Cardiac muscle cell (in vitro differentiated cells and primary cell): Measurements from ENCODE around the gene FSTL4. TPM values are rescaled to one million over a fixed set of nuclear protein-coding genes. Genes with fewer than 3 reads are reported as not detected.

Experiments used
- DNase-seq, 2 donors: peaks; one replicate each; pipeline versions ENCODE4 v3.0.0 to v3.0.0-alpha.2; 2010 to 2017; ENCODE audit warnings: low read depth in 1 of 2, low spot score in 1 of 2
- H3K27ac ChIP-seq: fragments of 200-600 bp; sonication (generic); 2 replicates; pipeline ENCODE4 v1.5.1; 2016
- H3K27me3 ChIP-seq: fragments of 200-600 bp; sonication (generic); 2 replicates; pipeline ENCODE4 v1.6.0; 2016; ENCODE audit warnings: control low read depth
- H3K36me3 ChIP-seq: fragments of 200-600 bp; sonication (generic); 2 replicates; pipeline ENCODE4 v1.5.1; 2016; ENCODE audit warnings: control low read depth
- H3K4me1 ChIP-seq: fragments of 200-600 bp; sonication (generic); 2 replicates; pipeline ENCODE4 v1.8.1; 2017; ENCODE audit warnings: low read depth, mild to moderate bottlenecking, mixed run types
- H3K4me3 ChIP-seq: fragments of 200-600 bp; sonication (generic); 2 replicates; pipeline ENCODE4 v1.5.1; 2016; ENCODE audit warnings: mild to moderate bottlenecking
- H3K9me3 ChIP-seq: fragments of 200-600 bp; sonication (generic); 2 replicates; pipeline ENCODE4 v1.5.1; 2017; ENCODE audit warnings: low read depth, mild to moderate bottlenecking, control low read depth
- polyA plus RNA-seq: library from polyadenylated mRNA; unstranded; fragments of >200 nt; fragmentation: Nextera tagmentation; extraction: Ambion mirVana; gene quantifications from 2 replicates; pipeline ENCODE4 v1.2.1, GENCODE V29; 2016
- total RNA-seq: library from RNA; depleted of rRNA; stranded (reverse); fragments of >200 nt; gene quantifications from 2 replicates; pipeline ENCODE4 v1.2.3, GENCODE V29; 2016
- TF ChIP-seq, protein P1 (sequence below): IDR thresholded peaks from 2 replicates; pipeline ENCODE4 v1.5.1; 2012; ENCODE audit warnings: low read depth, mild to moderate bottlenecking, low read length

FSTL4 gene
- total and polyA plus RNA-seq, 2 experiments from 2014 or later: 0.06 TPM; not detected in 1

DNA sequence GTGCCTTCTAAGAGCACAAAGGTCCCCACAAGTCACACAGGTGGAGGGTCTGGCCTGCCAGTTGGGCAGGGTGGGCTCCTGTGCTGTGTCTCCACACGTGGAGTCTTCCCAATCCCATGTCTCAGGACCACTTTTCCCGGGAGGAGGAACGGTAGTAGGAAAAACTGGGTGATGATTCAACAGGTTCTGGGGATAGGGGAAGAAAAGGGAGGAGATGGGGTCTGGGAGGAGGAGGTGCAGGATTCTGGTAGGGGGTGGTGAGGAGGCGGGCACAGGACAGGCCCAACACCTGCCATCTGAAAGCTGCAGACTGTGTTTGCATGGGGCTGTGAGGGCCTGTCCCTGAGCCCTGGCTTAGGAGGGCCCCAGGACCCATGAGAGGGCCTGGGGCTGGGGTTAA, 345.4 kb downstream of the FSTL4 start:
- no peaks in the 10 kb centered on the region for H3K27me3 ChIP-seq
- no peak overlapping the region for H3K27ac ChIP-seq
- no peak for DNase-seq
- TF ChIP-seq, protein P1, sequence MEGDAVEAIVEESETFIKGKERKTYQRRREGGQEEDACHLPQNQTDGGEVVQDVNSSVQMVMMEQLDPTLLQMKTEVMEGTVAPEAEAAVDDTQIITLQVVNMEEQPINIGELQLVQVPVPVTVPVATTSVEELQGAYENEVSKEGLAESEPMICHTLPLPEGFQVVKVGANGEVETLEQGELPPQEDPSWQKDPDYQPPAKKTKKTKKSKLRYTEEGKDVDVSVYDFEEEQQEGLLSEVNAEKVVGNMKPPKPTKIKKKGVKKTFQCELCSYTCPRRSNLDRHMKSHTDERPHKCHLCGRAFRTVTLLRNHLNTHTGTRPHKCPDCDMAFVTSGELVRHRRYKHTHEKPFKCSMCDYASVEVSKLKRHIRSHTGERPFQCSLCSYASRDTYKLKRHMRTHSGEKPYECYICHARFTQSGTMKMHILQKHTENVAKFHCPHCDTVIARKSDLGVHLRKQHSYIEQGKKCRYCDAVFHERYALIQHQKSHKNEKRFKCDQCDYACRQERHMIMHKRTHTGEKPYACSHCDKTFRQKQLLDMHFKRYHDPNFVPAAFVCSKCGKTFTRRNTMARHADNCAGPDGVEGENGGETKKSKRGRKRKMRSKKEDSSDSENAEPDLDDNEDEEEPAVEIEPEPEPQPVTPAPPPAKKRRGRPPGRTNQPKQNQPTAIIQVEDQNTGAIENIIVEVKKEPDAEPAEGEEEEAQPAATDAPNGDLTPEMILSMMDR: no peak
- H3K4me1 ChIP-seq: no peaks in the 10 kb centered on the region
- H3K4me3 ChIP-seq: no peak overlapping the region
- H3K9me3 ChIP-seq: no peaks in the 10 kb centered on the region
- H3K36me3 ChIP-seq: no peaks in the 10 kb centered on the region

DNA sequence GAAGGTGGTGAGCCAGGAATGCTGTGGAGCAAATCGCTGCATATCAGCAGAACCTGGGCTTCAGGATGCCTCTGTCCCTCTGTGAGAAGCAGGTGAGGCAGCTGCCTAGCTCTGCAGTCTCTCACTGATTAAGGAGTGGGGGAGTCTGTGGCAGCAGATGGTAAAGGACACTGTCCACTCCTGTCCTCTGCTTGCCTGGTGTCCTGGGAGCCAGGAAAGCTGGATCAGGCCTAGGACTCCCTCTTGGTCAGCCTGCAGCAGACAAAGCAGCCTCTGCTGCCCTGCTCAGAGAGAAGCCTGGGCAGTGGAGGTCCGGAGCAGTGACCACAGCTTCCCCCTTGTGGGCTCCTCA, 345.8 kb downstream of the FSTL4 start:
- no peak overlapping the region for H3K27ac ChIP-seq
- H3K9me3 ChIP-seq: no peaks in the 10 kb centered on the region
- H3K4me3 ChIP-seq: no peak overlapping the region
- no peaks in the 10 kb centered on the region for H3K36me3 ChIP-seq
- no peaks in the 10 kb centered on the region for H3K27me3 ChIP-seq
- H3K4me1 ChIP-seq: no peaks in the 10 kb centered on the region
- no peak for DNase-seq
- TF ChIP-seq, protein P1: no peak

DNA sequence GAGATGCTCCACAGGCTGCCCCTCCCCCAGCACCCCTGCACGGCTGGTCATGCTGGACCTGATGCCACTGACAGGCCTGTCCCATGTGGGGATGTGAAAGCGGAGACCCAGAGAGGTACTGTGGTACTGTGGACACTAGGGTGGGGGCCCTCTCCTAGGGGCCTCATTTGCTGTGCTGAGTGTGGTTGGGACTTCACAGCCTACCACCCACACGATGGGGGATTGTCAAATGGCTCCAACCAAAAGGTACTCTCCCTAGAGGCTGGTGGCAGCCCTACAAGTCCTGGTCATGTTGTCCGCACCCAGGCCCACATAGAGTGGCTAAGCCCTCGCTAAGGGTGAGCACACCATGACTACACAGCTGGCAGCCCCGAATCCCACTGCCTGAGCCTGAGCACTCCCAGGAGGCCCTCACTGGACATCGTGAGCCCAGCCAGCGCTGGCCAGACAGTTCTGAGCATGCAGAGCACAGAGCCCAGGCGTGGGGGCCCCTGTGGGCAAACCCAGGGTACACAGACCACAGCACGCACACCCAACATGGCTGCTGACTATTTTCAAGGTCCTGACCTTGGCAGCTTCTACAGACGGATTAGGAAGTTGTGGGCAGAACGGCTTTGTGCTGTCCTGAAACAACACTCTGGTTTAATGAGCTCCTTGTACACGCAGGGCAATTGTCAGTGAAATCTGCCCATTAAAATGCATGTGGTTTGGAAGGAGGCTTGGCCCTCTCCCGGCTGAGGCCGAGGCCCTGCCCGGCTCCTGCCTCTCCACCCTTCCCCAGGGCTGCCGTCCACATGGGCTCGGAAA, 346.4 kb downstream of the FSTL4 start:
- no peaks in the 10 kb centered on the region for H3K4me1 ChIP-seq
- no peak for DNase-seq
- no peak overlapping the region for H3K27ac ChIP-seq
- H3K9me3 ChIP-seq: no peaks in the 10 kb centered on the region
- no peak overlapping the region for H3K4me3 ChIP-seq
- TF ChIP-seq, protein P1: no peak
- no peaks in the 10 kb centered on the region for H3K27me3 ChIP-seq
- H3K36me3 ChIP-seq: no peaks in the 10 kb centered on the region

DNA sequence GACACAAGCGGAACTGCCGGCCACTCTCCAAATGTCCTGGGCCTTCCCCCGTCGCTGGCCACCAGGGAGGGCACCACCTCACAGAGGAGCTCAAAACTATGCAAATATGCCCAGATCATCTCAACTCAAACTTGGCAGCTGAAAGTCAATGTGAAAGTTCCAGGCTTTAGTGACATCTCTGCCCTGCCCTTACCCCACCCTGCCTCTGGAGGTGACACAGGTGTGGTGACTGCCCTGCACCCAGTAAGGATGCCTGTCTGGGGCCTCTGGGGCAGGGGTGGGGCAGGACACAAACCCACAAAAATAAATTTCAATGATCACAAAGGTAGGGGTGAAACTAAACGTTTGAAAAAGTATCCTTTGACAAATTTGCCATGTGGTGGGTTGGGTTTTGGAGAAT, 347.1 kb downstream of the FSTL4 start:
- TF ChIP-seq, protein P1: no peak
- Histone ChIP-seq H3K36me3 (no peaks in the 10 kb centered on the region), H3K27me3 (no peaks in the 10 kb centered on the region), H3K9me3 (no peaks in the 10 kb centered on the region), H3K4me3 (no peak overlapping the region), H3K4me1 (no peaks in the 10 kb centered on the region), H3K27ac (no peak overlapping the region)
- no peak for DNase-seq

DNA sequence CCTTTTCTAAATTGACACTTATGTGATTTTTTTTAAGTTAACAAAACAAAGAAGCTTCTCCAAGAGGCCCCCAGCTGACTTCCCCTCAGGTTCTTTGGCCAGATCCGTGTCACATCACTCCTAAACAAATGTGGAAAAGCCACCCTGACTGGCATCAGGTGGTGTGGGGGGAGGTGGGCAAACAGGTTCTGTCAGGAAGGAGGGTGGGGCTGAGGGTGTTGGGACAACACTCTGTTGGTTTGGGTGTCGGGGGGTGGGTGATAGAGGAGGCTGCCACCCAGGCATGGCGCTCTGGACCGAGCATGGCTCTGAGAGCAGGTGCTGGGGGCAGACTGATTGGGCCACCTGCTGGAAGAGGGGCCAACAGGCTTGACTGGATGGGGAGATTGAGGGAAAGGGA, 349.7 kb downstream of the FSTL4 start:
- Histone ChIP-seq H3K4me3 (no peak overlapping the region), H3K27me3 (no peaks in the 10 kb centered on the region), H3K27ac (no peak overlapping the region), H3K9me3 (no peaks in the 10 kb centered on the region), H3K4me1 (no peaks in the 10 kb centered on the region), H3K36me3 (no peaks in the 10 kb centered on the region)
- TF ChIP-seq, protein P1: no peak
- no peak for DNase-seq
